Calu3 (cell line): ENCODE results near the gene MATR3. TPM values are rescaled to one million over a fixed set of nuclear protein-coding genes. Genes with fewer than 3 reads are reported as not detected.

Source experiments
- BruUV-seq: library from RNA; stranded (reverse); fragments of 400-500 nt; replicated peaks from 2 replicates; lab custom pipeline; 2021; lab: Mats Ljungman, UMichigan
- CTCF ChIA-PET: fragments of 300-600 bp; sonication (Branson Sonifier 250); formaldehyde crosslinking; loops from one replicate; lab custom pipeline; 2022; ENCODE audit warnings: antibody characterized with exemption; lab: Charles Lee
- DNase-seq: peaks from one replicate; pipeline ENCODE4 v3.0.0; 2022
- H3K27ac Mint-ChIP-seq: one replicate; pipeline ENCODE4 v1.8.0; 2022; ENCODE audit warnings: mixed read lengths; ENCODE audit not compliant: unreplicated experiment
- H3K27me3 Mint-ChIP-seq: one replicate; pipeline ENCODE4 v1.8.0; 2022; ENCODE audit warnings: mixed read lengths; ENCODE audit not compliant: unreplicated experiment
- H3K36me3 Mint-ChIP-seq: one replicate; pipeline ENCODE4 v1.8.0; 2022; ENCODE audit warnings: mild to moderate bottlenecking, moderate library complexity, mixed read lengths; ENCODE audit not compliant: insufficient read depth, unreplicated experiment
- H3K4me1 Mint-ChIP-seq: one replicate; pipeline ENCODE4 v1.8.0; 2022; ENCODE audit warnings: mild to moderate bottlenecking, low read depth, mixed read lengths; ENCODE audit not compliant: unreplicated experiment
- H3K4me3 Mint-ChIP-seq: one replicate; pipeline ENCODE4 v1.8.0; 2022; ENCODE audit warnings: mild to moderate bottlenecking, low read depth, moderate library complexity, mixed read lengths; ENCODE audit not compliant: unreplicated experiment
- H3K9me3 Mint-ChIP-seq: one replicate; pipeline ENCODE4 v1.8.0; 2022; ENCODE audit warnings: low read depth, mixed read lengths; ENCODE audit not compliant: unreplicated experiment
- intact Hi-C: fragments of 100-400 bp; cut with micrococcal nuclease; formaldehyde crosslinking; loops from one replicate; pipeline ENCODE4 v1.10.0; 2022; ENCODE audit not compliant: unreplicated experiment
- total RNA-seq: library from RNA; stranded (reverse); gene quantifications from 2 replicates; pipeline ENCODE4 v1.2.3, GENCODE V29; 2022
- TF ChIP-seq, protein P1 (sequence below): fragments of 200-600 bp; IDR thresholded peaks from one replicate; pipeline ENCODE4 v1.8.0; 2022; ENCODE audit warnings: antibody characterized with exemption; ENCODE audit not compliant: unreplicated experiment

Gene MATR3
- total RNA-seq, 1 experiment from 2014 or later, result 230 TPM

DNA sequence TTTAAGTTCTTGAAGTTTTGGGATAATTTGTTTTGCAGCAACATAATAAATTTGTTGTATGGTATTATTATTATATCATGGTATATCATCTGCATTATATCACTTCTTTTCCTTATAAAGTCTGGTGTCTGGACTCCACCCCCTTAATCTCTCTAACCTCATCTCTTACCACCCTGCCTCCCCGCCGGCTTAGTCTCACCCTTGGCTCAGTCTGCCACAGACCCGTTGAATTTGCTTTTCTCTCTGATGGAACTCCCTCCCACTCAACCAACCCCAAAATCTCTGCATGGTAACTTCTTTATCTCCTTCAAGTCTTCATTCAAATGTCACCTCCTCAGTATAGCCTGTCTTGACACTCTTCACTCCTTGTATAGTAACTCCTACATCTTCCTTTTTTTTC is 29.6 kb upstream of the MATR3 start:
- Mint-ChIP-seq H3K9me3 (no peaks in the 10 kb centered on the region), H3K36me3 (no peaks in the 10 kb centered on the region), H3K4me1 (peaks cover 8% of the 10 kb centered on the region), H3K27me3 (peaks cover 24% of the 10 kb centered on the region), H3K27ac (peak overlapping the region; percentile 9), H3K4me3 (no peak overlapping the region)
- BruUV-seq, result no TSS peak
- CTCF ChIA-PET, result no interaction called here
- TF ChIP-seq, protein P1, sequence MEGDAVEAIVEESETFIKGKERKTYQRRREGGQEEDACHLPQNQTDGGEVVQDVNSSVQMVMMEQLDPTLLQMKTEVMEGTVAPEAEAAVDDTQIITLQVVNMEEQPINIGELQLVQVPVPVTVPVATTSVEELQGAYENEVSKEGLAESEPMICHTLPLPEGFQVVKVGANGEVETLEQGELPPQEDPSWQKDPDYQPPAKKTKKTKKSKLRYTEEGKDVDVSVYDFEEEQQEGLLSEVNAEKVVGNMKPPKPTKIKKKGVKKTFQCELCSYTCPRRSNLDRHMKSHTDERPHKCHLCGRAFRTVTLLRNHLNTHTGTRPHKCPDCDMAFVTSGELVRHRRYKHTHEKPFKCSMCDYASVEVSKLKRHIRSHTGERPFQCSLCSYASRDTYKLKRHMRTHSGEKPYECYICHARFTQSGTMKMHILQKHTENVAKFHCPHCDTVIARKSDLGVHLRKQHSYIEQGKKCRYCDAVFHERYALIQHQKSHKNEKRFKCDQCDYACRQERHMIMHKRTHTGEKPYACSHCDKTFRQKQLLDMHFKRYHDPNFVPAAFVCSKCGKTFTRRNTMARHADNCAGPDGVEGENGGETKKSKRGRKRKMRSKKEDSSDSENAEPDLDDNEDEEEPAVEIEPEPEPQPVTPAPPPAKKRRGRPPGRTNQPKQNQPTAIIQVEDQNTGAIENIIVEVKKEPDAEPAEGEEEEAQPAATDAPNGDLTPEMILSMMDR, result no peak
- no peak for DNase-seq
- intact Hi-C loops, result loop anchor here (5.0 kb wide), 1 partner anchor 622 kb away; no protein-coding TSS in a partner anchor

DNA sequence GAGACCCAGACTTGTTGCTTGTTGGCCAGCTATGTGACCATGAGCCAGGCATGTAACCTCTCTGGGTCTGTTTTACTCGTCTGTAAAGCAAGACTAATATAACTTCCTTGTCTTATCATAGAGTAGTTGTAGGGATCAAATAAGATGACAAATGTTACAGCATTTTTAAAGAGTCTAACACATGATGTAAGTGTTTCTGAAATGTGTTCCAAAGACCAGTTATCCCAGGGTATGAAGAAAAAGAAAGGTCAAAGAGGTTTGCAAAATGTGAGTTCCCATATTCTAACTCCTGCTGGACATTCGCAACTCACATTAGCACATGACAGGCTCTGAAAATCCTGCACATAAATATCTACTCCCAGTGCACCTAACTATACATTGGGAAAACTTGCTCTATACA is 28.5 kb upstream of the MATR3 start:
- no TSS peak for BruUV-seq
- intact Hi-C loops, result no loop called here
- Mint-ChIP-seq H3K27me3 (peaks cover 13% of the 10 kb centered on the region), H3K4me3 (no peak overlapping the region), H3K27ac (no peak overlapping the region), H3K9me3 (no peaks in the 10 kb centered on the region), H3K36me3 (no peaks in the 10 kb centered on the region), H3K4me1 (peaks cover 8% of the 10 kb centered on the region)
- TF ChIP-seq, protein P1, result no peak
- CTCF ChIA-PET, result no interaction called here
- no peak for DNase-seq

DNA sequence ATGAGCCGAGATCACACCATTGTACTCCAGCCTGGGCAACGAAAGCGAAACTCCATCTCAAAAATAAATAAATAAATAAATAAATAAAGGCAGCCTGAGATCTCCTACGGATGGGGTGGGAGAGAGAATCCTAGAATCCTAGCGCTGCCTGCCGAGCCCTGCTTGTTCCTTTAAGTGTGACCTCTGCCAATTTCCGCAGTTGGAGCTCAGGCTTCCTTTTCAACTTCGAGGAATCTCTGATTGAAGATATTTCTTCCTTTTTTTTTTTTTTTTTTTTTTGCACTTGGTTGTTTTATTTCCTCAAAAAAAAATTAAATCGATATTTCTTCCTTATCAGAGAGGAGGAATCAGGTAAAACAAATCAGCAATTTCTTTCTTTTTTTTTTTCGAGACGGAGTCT is 27.3 kb upstream of the MATR3 start:
- Mint-ChIP-seq H3K27me3 (peaks cover under 1% of the 10 kb centered on the region), H3K4me3 (no peak overlapping the region), H3K36me3 (no peaks in the 10 kb centered on the region), H3K9me3 (no peaks in the 10 kb centered on the region), H3K4me1 (peaks cover 8% of the 10 kb centered on the region), H3K27ac (no peak overlapping the region)
- CTCF ChIA-PET, result interaction anchor here (0.7 kb wide), 2 partner anchors 45 to 173 kb away, joined by 3 read pairs; no protein-coding TSS in a partner anchor
- no peak for DNase-seq
- TF ChIP-seq, protein P1, result no peak
- intact Hi-C loops, result no loop called here
- no TSS peak for BruUV-seq

DNA sequence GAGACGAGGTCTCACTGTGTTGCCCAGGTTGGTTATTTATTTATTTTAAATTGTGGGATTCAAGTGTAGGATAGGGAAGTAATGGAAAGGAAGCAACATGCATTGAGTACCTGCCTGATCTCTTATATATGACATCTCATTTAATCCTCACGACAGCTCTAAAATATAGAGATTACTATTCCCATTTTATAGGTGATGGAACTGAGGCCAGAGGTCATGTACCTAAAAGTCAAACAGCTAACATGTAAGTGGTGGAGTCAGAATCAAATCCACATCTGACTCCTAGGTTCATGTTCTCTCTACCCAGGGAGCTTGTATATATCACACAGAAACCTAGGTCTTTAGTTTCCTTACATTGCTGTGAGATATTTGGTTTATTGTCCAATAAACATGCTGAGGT is 26.1 kb upstream of the MATR3 start:
- CTCF ChIA-PET, result no interaction called here
- Mint-ChIP-seq H3K36me3 (peaks cover under 1% of the 10 kb centered on the region), H3K4me1 (peaks cover 13% of the 10 kb centered on the region), H3K27ac (no peak overlapping the region), H3K4me3 (no peak overlapping the region), H3K9me3 (no peaks in the 10 kb centered on the region), H3K27me3 (no peaks in the 10 kb centered on the region)
- DNase-seq, result no peak
- TF ChIP-seq, protein P1, result no peak
- no TSS peak for BruUV-seq
- intact Hi-C loops, result no loop called here
